NT2/D1 (cell line): ENCODE measurements around the gene ATP5PD.

Experiments used
- DNase-seq: peaks from one replicate; pipeline ENCODE4 v3.0.0-alpha.2; 2011; ENCODE audit warnings: low read depth, low spot score
- H3K27me3 ChIP-seq: 2 replicates; pipeline ENCODE4 v1.6.0; 2011; ENCODE audit warnings: mild to moderate bottlenecking; ENCODE audit not compliant: insufficient read length, insufficient read depth
- H3K36me3 ChIP-seq: 2 replicates; pipeline ENCODE4 v1.6.1; 2011; ENCODE audit warnings: mild to moderate bottlenecking, low read length, mixed read lengths; ENCODE audit not compliant: insufficient read depth, insufficient read length
- H3K4me1 ChIP-seq: 2 replicates; pipeline ENCODE4 v1.5.1; 2011; ENCODE audit not compliant: insufficient read depth, insufficient read length
- H3K4me3 ChIP-seq: 2 replicates; pipeline ENCODE4 v1.5.1; 2011; ENCODE audit warnings: low read depth; ENCODE audit not compliant: insufficient read length
- H3K9ac ChIP-seq: 2 replicates; pipeline ENCODE4 v1.6.0; 2011; ENCODE audit warnings: low read depth; ENCODE audit not compliant: insufficient read length
- H3K9me3 ChIP-seq: 2 replicates; pipeline ENCODE4 v1.5.1; 2011; ENCODE audit warnings: mild to moderate bottlenecking, low read length; ENCODE audit not compliant: insufficient read depth
- SUZ12 ChIP-seq: IDR thresholded peaks from 2 replicates; pipeline ENCODE4 v1.6.1; 2011; ENCODE audit not compliant: insufficient read length, insufficient read depth; ENCODE audit errors: extremely low read depth
- YY1 ChIP-seq: IDR thresholded peaks from 2 replicates; pipeline ENCODE4 v1.6.1; 2011; ENCODE audit not compliant: insufficient read length, insufficient read depth
- ZNF274 ChIP-seq: IDR thresholded peaks from 2 replicates; pipeline ENCODE4 v1.6.1; 2011; ENCODE audit warnings: mild to moderate bottlenecking, low read depth, low read length

Gene ATP5PD

DNA sequence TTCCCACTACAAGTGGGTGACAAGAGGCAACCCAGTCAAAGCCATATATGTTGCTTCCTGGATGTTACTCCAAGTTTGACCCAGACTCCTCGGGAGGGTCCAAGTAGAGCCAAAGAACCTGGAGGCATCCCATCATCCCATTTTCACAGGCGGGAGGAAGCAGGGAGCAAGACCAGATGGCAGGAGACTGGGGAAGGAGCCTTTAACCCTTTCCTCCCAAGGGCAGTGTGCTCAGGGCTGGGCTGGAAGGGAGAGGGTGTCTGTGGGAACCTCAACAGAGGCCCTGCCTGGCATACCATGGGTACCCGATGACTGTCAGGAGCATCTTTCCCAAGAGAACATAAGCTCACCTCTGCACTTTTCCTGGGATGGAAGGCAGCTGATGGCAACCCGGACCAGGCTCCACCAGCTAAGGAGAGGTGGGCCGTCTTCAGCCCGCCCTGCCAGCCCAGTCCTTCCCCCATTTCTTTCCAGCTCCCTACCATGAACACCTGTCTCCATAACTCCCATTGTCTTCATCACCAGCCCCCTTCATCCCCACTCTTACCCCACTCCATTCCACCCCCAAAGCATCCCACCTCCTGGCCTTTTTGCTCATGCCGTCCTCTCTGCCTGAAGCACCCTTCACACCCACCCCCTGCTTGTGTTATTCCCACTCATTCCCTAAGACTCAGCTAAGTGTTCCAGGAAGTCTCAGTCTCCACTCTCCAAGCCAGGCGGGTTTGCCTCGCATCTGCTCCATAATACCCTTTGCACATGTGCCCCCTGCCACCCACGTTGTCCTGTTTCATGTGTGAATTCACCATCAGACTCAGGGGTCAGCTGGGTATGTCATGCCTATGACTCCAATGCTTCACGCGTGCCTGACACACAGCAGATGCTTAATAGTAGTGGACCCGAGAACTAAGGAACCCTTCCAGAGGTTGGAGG is 35.1 kb upstream of the ATP5PD start:
- no peak for DNase-seq
- Histone ChIP-seq H3K27me3 (no peaks in the 10 kb centered on the region), H3K9me3 (no peaks in the 10 kb centered on the region), H3K4me1 (peaks cover 25% of the 10 kb centered on the region), H3K9ac (no peak overlapping the region), H3K4me3 (no peak overlapping the region), H3K36me3 (no peaks in the 10 kb centered on the region)
- TF ChIP-seq ZNF274 (no peak), YY1 (no peak), SUZ12 (no peak)

DNA sequence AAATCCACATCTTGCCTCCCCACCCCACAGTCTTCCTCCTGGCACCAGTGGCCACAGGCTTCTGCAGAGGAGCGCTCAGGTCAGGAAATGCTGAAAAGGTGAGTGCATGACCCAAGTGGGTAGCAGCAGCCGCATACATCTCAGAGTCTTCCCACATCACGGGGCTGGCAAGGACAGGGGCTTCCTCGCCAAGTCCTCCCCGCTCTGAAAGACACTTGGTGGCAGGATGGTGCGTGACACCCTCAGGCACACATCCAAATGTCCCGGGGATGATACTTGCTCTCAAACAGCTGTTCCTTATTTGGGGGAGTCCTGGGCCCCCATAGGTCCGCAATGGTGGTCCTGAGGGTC is 32.2 kb upstream of the ATP5PD start:
- Histone ChIP-seq H3K9ac (no peak overlapping the region), H3K4me3 (no peak overlapping the region), H3K27me3 (no peaks in the 10 kb centered on the region), H3K9me3 (no peaks in the 10 kb centered on the region), H3K4me1 (peaks cover 35% of the 10 kb centered on the region), H3K36me3 (no peaks in the 10 kb centered on the region)
- no peak for DNase-seq
- TF ChIP-seq YY1 (no peak), SUZ12 (no peak), ZNF274 (no peak)

DNA sequence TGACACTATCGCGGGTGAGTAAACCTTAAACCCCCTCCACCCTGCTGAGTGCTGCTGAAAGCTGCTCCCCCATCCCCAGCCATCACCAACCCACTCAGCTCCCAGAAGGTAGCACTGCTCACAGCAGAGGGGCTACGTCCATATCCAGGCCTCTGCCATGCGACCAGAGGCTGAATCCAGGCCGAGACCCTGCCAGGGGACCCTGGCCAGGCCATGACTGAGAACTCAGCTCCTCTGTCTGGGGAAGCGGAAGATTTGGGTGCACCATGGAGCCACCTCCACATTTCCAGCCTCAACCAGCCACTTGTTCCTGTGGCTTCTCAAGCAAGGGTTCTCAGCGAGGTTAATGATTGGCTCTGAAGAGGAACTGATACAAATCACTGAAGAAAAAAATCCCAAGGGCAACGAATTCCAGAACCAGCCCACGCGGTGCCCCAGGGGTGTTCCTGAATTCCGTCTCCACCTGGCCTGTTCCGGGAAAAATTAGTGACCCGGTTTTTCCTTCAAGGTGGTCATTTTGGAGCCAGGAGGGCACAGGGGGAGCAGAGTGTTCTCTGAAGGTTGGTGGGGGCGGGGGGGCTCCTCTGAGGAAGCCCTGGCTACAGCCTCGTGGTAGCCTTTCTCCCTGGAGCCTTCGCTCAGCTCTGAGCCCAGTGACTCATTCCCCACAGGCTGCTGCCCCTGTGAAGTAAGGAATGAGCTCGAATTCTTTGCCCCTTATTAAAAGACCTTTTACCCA is 31.7 kb upstream of the ATP5PD start:
- no peak for DNase-seq

DNA sequence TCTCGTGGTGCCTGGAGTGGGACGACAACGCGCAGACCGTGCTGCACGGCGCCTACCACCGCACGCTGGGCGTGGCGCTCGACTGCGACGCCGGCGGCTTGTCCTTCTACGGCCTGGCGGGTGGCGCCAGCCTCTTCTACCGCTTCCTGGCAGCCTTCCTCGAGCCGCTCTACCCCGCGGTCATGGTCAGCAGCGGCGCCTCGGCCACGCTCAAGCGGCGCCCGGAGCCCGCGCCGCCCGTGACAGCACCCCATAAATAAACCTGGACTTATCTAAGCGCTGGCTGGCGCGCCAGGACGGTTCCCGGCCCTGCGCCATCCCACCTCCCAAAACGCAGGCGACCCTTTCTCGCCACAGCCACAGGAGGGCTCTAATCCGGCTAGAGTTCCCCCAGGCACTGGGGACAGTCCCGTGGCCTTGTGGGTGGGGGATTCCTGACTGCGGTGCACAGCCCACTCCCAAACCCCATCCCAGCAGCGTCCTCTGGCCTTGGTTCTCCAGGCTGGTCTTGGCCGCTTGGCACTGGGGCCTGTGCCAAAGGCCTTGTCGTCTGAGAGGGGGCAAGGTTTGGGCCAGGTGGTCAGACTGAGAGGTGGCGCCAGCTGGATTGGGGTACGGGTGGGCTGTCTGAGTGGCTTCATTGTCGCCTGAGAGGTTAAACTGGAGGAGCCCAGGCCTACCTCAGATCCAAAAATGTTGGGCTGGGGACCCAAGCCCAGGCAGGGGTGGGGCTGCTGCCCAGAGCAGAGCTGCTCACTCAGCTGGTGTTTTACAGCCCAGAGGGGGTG is 30.9 kb upstream of the ATP5PD start:
- Histone ChIP-seq H3K4me1 (peaks cover 37% of the 10 kb centered on the region), H3K27me3 (no peaks in the 10 kb centered on the region), H3K36me3 (no peaks in the 10 kb centered on the region), H3K4me3 (no peak overlapping the region), H3K9me3 (no peaks in the 10 kb centered on the region), H3K9ac (peak overlapping the region; percentile 57)
- no peak for DNase-seq
- TF ChIP-seq ZNF274 (no peak), YY1 (no peak), SUZ12 (no peak)

More for the DNA sequence above, 31.7 kb upstream of the ATP5PD start:
- H3K4me1 ChIP-seq = peaks cover 37% of the 10 kb centered on the region
- no peaks in the 10 kb centered on the region for H3K36me3 ChIP-seq
- TF ChIP-seq YY1 = no peak
- TF ChIP-seq ZNF274 = no peak
- TF ChIP-seq SUZ12 = no peak
- H3K4me3 ChIP-seq = no peak overlapping the region
- H3K9me3 ChIP-seq = no peaks in the 10 kb centered on the region
- no peak overlapping the region for H3K9ac ChIP-seq
- no peaks in the 10 kb centered on the region for H3K27me3 ChIP-seq

DNA sequence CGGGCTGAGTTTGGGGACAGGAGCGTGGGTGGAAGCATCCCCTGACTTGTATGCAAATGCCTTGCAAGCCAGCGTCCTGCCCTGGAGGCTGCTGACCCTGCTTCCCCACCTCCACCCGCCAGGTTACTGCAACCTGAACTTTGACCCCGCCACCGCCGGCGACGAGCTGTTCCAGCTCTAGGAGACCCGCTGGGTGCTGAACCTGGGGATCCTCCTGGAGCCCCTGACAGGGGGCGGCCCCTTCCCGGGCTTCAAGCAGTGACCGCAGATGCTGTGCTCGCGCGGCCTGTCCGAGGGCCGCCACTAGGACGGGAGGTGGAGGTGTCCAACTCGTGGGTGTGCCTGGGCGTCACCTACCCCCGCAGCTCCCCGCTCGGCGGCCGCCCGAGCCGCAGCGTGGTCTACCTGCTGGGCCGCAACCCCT is 30.3 kb upstream of the ATP5PD start:
- TF ChIP-seq ZNF274 = no peak
- no peak for TF ChIP-seq SUZ12
- TF ChIP-seq YY1 = no peak
- Histone ChIP-seq H3K4me3 (no peak overlapping the region), H3K4me1 (peaks cover 37% of the 10 kb centered on the region), H3K27me3 (no peaks in the 10 kb centered on the region), H3K9me3 (no peaks in the 10 kb centered on the region), H3K36me3 (no peaks in the 10 kb centered on the region), H3K9ac (peak overlapping the region; percentile 57)
- DNase-seq = no peak

DNA sequence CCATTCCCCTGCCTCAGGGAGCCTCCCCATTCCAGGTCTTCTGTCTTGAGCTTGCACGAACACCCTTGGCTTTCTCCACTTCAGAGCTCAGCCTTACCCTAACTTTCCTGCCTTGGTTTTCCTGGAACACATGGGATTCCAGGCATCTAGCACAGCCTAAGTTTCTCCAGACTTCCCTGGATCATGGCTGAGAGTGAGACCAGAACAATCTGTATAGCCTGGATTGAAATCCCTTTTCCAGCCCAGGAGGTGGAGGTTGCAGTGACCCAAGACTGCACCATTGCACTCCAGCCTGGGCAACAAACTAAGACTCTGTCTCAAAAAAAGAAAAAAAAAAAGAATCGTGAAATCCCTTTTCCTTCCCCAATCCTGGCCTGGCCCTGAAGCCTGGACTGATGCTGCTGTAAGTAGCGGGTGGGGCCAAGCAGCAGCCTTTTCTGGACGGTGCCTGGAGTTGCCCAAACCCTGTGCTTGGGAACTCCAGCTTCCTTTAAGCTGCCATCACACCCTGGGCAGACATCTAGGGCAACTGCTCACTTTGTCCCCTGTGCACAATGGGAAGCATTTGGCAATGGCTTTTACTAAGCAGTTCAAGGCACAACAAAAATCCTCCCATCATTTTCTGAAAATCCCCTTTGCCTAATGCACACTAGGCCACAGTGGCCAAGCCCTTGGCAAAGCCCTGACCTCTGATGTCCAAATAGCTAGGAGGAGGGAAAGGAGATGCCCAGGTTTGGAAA is 29.0 kb upstream of the ATP5PD start:
- no peaks in the 10 kb centered on the region for H3K9me3 ChIP-seq
- no peak overlapping the region for H3K9ac ChIP-seq
- no peak for TF ChIP-seq YY1
- TF ChIP-seq SUZ12 = no peak
- TF ChIP-seq ZNF274 = no peak
- no peak for DNase-seq
- H3K36me3 ChIP-seq = no peaks in the 10 kb centered on the region
- H3K4me3 ChIP-seq = no peak overlapping the region
- no peaks in the 10 kb centered on the region for H3K27me3 ChIP-seq
- H3K4me1 ChIP-seq = peaks cover 37% of the 10 kb centered on the region
